ENCODE data around the gene IER3.
"Not testable (repeated sequence)": the region's sequence is repeated elsewhere in the genome, so short reads cannot be mapped to it uniquely, and the experiment has no call there.

The IER3 gene

GRCh38 chr6:30722280-30723112, 21.9 kb downstream of the IER3 start:
- DNase-seq, result peak; percentile 76

GRCh38 chr6:30722025-30722279, 22.4 kb downstream of the IER3 start:
- DNase-seq, result not testable (repeated sequence)

- DNase-seq, result peak; percentile 91
Observed at GRCh38 chr6:30721198-30722024, 22.9 kb downstream of the IER3 start.

DNA sequence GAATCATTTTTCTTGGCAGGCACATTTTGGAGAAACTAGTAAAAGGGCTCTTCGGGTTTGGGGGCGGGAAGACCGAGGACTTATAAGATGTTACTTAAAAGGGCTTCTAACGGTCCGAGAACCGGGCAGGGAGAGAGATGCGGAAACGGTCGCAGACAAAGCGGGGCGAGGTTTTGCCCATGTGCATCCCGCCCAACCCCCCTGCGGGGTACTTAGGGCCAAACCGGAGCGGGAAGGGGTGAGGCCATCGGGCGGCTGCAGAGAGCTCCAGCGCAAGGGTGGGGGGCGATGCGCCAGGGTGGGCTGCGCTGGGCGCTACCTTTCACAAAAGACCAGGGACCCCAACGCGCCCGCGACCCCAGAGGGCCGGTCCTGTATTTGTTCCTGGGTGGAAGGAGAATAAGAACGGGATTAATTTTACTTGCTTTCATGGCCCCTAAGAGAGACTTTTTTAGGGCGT, 23.6 kb downstream of the IER3 start:
- DNase-seq, result peak; percentile 67

DNA sequence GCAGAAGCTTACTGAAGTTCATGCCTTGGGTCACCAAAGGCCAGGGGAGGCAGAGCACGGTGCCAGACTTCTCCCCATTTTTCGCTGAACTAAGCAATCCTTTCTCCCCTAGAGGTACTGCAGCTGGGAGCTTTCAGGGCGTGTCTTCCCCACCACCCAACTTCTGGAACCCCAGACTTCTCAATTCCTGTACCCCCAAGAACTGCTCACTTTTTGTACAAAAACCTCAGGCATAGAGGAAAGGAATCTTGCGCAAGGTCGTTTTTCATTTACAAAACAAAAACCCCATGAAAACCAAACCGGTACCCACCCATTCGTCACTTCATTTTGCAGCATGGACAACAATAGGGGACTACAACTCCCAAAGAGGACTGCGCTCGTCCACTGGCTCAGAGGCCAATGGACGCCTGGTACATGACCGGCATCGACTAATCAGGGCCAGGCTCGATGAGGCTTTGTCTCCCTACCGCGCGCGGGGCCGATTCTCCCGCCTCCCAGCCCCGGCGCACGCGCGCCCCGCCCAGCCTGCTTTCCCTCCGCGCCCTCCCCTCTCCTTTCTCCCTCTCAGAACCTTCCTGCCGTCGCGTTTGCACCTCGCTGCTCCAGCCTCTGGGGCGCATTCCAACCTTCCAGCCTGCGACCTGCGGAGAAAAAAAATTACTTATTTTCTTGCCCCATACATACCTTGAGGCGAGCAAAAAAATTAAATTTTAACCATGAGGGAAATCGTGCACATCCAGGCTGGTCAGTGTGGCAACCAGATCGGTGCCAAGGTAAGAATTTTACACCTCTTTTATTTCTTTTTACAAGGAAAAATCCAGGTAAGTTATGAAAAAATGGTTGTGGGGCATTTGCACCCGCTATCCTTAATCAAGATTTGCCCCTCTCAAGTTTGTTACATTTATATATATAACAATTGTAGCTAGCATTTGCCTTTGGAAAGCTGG, 24.3 kb downstream of the IER3 start, which contains the start of gene TUBB:
TUBB (plus strand) TSS at position 562 of the 947 bp plus-strand sequence; CDS start at position 717, 155 bp downstream.
- DNase-seq, result peak; percentile 96

GRCh38 chr6:30719356-30719755, 25.0 kb downstream of the IER3 start:
- DNase-seq, result no peak

DNA sequence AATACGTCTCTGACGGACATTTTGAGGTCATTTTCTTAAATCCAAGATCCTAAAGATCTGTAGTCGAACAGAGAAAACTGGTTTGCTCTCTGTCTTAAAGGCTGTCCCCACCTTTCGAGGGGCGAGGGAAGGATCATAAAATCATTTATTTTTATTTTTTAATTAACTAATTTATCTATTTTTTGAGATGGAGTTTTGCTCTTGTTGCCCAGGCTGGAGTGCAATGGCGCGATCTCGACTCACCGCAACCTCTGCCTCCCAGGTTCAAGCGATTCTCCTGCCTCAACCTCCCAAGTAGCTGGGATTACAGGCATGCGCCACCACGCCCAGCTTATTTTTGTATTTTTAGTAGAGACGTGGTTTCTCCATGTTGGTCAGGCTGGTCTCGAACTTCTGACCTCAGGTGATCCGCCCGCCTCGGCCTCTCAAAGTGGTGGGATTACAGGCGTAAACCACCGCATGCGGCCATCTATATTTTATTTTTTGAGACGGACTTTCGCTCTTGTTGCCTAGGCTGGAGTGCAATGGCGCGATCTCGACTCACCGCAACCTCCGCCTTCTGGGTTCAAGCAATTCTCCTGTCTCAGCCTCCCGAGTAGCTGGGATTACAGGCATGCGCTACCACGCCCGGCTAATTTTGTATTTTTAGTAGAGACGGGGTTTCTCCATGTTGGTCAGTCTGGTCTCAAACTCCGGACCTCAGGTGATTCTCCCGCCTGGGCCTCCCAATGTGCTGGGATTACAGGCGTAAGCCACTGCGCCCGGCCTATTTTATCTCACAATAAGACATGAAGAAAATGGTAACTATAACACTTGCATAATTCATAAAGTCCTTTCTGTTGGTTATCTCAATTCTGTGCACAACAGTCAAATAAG, 26.3 kb downstream of the IER3 start:
- not testable (repeated sequence) for DNase-seq

GRCh38 chr6:30717129-30717844, 27.1 kb downstream of the IER3 start, which contains the start of gene MDC1:
TSS of gene MDC1 (minus strand) at chr6:30717281. CDS start at chr6:30715175, 2,106 bp downstream.
- peak; percentile 100 for DNase-seq

DNA sequence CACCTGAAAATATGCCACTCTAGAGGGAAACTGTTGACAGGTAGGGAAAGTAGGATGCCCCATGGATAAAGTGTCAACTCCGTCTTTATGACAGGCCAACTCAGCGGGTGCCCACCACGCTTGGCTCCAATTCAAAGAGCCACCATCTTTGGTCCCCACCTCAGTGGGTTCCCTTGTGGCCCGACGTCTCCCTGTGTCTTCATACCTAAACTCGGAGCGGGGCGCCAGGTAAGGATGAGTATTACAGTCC, 27.5 kb downstream of the IER3 start:
- DNase-seq, result no peak

GRCh38 chr6:30714263-30714662, 30.1 kb downstream of the IER3 start:
- DNase-seq, result no peak

DNA sequence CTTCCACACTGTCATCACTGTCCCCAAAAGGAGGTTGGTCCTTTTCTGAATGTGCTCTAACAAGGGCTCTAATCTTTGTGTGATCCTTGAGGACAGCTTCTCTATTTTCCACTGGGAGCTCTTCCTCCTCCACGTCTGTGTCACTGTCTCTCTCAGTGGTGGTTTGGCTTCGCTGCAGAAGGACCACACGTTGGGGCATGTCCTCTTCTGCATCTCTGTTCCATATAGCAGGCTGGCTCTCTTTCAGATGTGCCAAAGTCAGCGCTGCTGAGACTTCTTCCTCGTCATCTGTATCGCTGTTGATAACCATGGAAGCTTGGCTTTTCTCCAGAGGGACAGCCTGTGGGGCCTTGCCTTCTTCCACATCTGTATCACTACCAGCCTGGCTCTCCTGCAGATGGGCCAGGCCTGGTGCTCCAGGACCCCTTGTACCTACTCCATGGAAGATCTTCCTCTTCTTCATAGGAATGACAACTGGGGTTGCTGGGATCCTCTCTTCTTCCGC, 31.9 kb downstream of the IER3 start:
- DNase-seq, result no peak

GRCh38 chr6:30711758-30712380, 32.5 kb downstream of the IER3 start:
- DNase-seq, result no peak

DNA sequence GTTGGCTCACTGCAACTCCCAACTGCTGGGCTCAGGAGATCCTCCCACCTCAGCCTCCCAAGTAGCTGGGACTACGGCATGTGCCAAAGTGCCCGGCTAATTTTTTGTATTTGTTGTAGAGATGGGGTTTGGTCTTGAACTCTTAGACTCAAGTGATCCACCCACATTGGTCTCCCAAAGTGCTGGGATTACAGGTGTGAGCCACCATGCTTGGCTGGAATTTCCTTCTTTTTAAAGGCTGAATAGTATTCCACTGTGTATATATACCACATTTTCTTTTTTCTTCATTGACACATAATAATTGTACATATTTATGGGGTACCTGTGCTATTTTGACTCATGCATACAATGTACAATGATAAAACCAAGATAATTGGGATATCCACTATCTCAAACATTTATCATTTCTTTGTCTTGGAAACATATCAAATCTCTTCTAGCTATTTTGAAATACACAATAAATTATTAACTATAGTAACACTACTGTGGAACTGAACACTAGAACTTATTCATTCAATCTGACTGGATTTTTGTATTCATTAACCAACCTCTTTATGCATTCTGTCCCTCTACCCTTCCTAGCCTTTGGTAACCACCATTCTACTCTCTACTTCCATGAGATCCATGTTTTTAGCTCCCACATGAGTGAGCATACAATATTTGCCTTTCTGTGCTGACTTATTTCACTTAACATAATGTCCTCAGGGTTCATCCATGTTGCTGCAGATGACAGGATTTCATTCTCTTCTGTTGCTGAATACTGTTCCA, 35.1 kb downstream of the IER3 start:
- no peak for DNase-seq

DNA sequence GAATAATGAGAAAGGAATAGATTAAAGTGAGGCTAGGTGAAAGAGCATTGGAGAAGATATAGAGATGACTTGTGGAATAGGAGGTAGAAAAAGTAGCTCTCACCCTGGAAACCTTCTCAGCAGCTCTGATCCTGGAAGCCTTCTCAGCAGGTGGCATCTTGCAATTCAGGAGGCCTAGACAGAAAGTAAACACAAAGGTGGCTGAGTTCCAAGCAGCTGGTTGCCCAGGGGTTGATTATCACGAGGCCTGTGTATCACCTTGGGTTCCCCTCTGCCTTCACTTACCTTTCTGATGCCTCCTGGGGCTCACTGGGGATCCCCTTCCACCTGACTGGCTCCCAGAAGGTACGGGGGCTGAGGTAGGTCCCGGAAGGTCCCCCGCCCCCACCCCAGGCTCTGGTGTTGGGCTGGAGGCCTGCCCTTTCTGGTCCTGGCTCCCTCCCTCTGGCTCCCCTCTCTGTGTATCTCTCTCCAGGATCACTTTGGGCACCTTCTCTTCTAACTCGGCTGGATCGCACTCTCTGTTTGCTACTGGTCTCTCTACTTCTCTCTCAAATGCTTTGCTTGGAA, 37.0 kb downstream of the IER3 start:
- DNase-seq, result peak; percentile 34

GRCh38 chr6:30705620-30706019, 38.7 kb downstream of the IER3 start:
- no peak for DNase-seq

DNA sequence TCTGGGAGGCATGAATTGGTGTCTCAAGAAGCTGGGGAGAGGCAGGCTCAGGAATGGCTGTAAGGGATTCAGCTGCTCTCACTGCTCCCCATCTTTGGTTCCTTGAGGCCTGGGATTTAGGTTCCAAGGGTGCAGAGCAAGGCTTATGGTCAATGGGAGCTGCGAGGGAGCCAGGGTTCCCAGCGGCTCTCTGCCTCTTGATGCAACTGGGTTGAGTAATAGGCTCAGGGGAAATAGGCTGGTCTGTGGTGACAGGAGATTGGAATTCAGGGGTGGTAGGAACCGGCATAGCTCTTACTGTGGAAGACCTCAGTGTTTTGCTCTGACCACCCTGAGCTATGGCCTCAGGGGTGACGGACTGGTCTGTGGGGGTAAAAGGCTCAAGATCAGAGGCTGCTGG, 40.5 kb downstream of the IER3 start:
- no peak for DNase-seq

- no peak for DNase-seq
Observed at GRCh38 chr6:30703011-30703410, 41.3 kb downstream of the IER3 start.

- no peak for DNase-seq
Observed at GRCh38 chr6:30700340-30700739, 44.0 kb downstream of the IER3 start.

- DNase-seq, result no peak
Observed at GRCh38 chr6:30696432-30696831, 47.9 kb downstream of the IER3 start.
